Neural cell (in vitro differentiated cells): Measurements from ENCODE around the gene TCOF1. TPM values are rescaled to one million over a fixed set of nuclear protein-coding genes. Genes with fewer than 3 reads are reported as not detected.

Source experiments
- H2AFZ ChIP-seq: fragments of 200-600, 300-800 bp; sonication (generic), shearing (Covaris generic); 2 replicates; pipeline ENCODE4 v1.6.0; 2014; ENCODE audit warnings: low read depth, mild to moderate bottlenecking, antibody characterized with exemption, low read length, moderate library complexity
- H3F3A ChIP-seq: fragments of 200-600 bp; shearing (Covaris generic); 2 replicates; pipeline ENCODE4 v1.6.1; 2016; ENCODE audit warnings: mild to moderate bottlenecking, moderate library complexity, mixed read lengths, antibody characterized with exemption, low read length; ENCODE audit not compliant: insufficient read depth, poor library complexity, severe bottlenecking
- H3K27ac ChIP-seq: fragments of 200-600, 300-800 bp; sonication (generic), shearing (Covaris generic); 2 replicates; pipeline ENCODE4 v1.5.1; 2014; ENCODE audit warnings: mild to moderate bottlenecking, low read length, moderate library complexity
- H3K27me3 ChIP-seq: fragments of 300-800, 200-600 bp; sonication (generic), shearing (Covaris generic); 2 replicates; pipeline ENCODE4 v1.6.0; 2014; ENCODE audit warnings: mild to moderate bottlenecking, low read depth, low read length, moderate library complexity; ENCODE audit not compliant: insufficient read depth
- H3K36me3 ChIP-seq: fragments of 300-800, 200-600 bp; sonication (generic), shearing (Covaris generic); 2 replicates; pipeline ENCODE4 v1.5.1; 2014; ENCODE audit warnings: mild to moderate bottlenecking, antibody characterized with exemption, low read length, moderate library complexity; ENCODE audit not compliant: insufficient read depth
- H3K4me2 ChIP-seq: fragments of 300-800, 200-600 bp; sonication (generic), shearing (Covaris generic); 2 replicates; pipeline ENCODE4 v1.6.0; 2014; ENCODE audit warnings: mild to moderate bottlenecking, low read length
- H3K4me3 ChIP-seq: fragments of 300-800, 200-600 bp; sonication (generic), shearing (Covaris generic); 2 replicates; pipeline ENCODE4 v1.5.1; 2014; ENCODE audit warnings: mild to moderate bottlenecking, low read length, moderate library complexity
- H3K79me2 ChIP-seq: fragments of 200-600 bp; shearing (Covaris generic); replicated peaks from 2 replicates; pipeline ENCODE4 v1.6.0; 2014; ENCODE audit warnings: mild to moderate bottlenecking, low read length, moderate library complexity; ENCODE audit not compliant: insufficient read depth
- H3K9ac ChIP-seq: fragments of 300-800, 200-600 bp; sonication (generic), shearing (Covaris generic); 2 replicates; pipeline ENCODE4 v1.6.1; 2016; ENCODE audit warnings: mild to moderate bottlenecking, low read length, mixed read lengths
- H3K9me2 ChIP-seq: fragments of 200-600 bp; shearing (Covaris generic); 2 replicates; pipeline ENCODE4 v1.6.1; 2016; ENCODE audit warnings: mild to moderate bottlenecking, low read length, mixed read lengths; ENCODE audit not compliant: insufficient read depth
- H3K9me3 ChIP-seq: fragments of 200-600, 300-800 bp; sonication (generic), shearing (Covaris generic); 2 replicates; pipeline ENCODE4 v1.6.1; 2016; ENCODE audit warnings: mild to moderate bottlenecking, mixed run types, low read length, moderate library complexity, mixed read lengths
- H4K20me1 ChIP-seq: fragments of 200-600 bp; shearing (Covaris generic); 2 replicates; pipeline ENCODE4 v1.6.1; 2016; ENCODE audit warnings: mild to moderate bottlenecking, mixed run types; ENCODE audit not compliant: insufficient read depth
- EP300 ChIP-seq: fragments of 450-650 bp; conservative IDR thresholded peaks from 2 replicates; pipeline ENCODE4 v1.6.1; 2014; ENCODE audit warnings: antibody characterized with exemption, mild to moderate bottlenecking, moderate library complexity; ENCODE audit not compliant: poor library complexity, severe bottlenecking
- EZH2 ChIP-seq: fragments of 200-600, 300-800 bp; shearing (Covaris generic), sonication (generic); IDR thresholded peaks from 2 replicates; pipeline ENCODE4 v1.6.1; 2014; ENCODE audit warnings: antibody characterized with exemption, low read length, borderline replicate concordance, mild to moderate bottlenecking; ENCODE audit not compliant: insufficient read depth, poor library complexity, severe bottlenecking
- MXI1 ChIP-seq: fragments of 450-650 bp; conservative IDR thresholded peaks from 2 replicates; pipeline ENCODE4 v1.6.1; 2014; ENCODE audit warnings: antibody characterized with exemption, mild to moderate bottlenecking; ENCODE audit not compliant: poor library complexity, severe bottlenecking
- POLR2AphosphoS5 ChIP-seq: IDR thresholded peaks from 2 replicates; pipeline ENCODE4 v1.6.1; 2012
- RAD21 ChIP-seq: fragments of 450-650 bp; conservative IDR thresholded peaks from 2 replicates; pipeline ENCODE4 v1.6.1; 2014; ENCODE audit warnings: antibody characterized with exemption, mild to moderate bottlenecking, moderate library complexity
- SMC3 ChIP-seq: fragments of 450-650 bp; conservative IDR thresholded peaks from 2 replicates; pipeline ENCODE4 v1.6.1; 2014; ENCODE audit warnings: antibody characterized with exemption, mild to moderate bottlenecking, moderate library complexity; ENCODE audit not compliant: poor library complexity
- TAF1 ChIP-seq: IDR thresholded peaks from 2 replicates; pipeline ENCODE4 v1.6.1; 2012; ENCODE audit warnings: low read depth
- polyA plus RNA-seq: library from polyadenylated mRNA; depleted of rRNA; stranded (reverse); fragments of >200 nt; gene quantifications from 2 replicates; pipeline ENCODE4 v1.2.3, GENCODE V29; 2014
- TF ChIP-seq, protein P1 (sequence below): fragments of 450-650 bp; IDR thresholded peaks from 2 replicates; pipeline ENCODE4 v1.5.1; 2014; ENCODE audit warnings: antibody characterized with exemption, mild to moderate bottlenecking, moderate library complexity; ENCODE audit not compliant: poor library complexity, severe bottlenecking
- TF ChIP-seq, protein P2 (sequence below): IDR thresholded peaks from 2 replicates; pipeline ENCODE4 v1.6.1; 2012; ENCODE audit warnings: borderline replicate concordance

Gene TCOF1
- polyA plus RNA-seq, 1 donor from 2014 or later: 6.5 TPM

DNA sequence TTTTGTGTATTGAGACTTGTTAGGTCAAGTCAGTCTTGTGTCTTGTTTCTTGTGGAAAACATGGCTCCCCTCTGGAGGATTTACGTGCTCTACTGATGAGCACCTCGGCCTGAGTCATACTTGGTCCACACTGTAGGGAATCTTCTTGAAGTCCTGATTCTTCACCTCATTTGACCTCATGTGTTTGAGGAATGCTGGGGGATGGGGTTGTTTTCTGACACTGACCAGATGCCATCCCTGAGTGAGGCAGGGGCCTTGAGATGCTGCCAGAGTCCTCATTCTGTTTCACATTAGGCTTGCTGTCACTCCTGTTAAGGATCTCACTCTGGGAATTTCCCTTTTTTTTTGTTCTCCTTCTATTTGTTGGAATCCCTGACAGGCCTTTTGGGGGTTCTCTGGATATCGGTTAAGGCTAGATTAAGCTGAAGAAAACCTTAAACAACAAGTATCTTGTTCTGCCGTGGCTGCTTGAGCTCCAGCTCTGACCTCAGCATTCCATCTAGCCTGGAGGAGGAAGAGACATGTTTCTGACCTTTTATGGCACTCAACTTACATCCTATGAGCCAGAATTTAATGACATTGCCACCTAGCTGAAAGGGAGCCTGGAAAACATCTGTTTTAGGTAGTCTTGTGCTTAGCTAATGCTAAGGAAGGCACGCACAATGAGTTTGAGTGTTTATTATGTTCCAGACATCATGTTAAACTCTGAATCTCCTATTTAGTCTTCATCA is 20.6 kb downstream of the TCOF1 start:
- no peaks in the 10 kb centered on the region for H3K79me2 ChIP-seq
- H3K36me3 ChIP-seq: no peaks in the 10 kb centered on the region
- no peaks in the 10 kb centered on the region for H3F3A ChIP-seq
- no peak overlapping the region for H3K9ac ChIP-seq
- H3K9me2 ChIP-seq: no peaks in the 10 kb centered on the region
- no peaks in the 10 kb centered on the region for H3K27me3 ChIP-seq
- TF ChIP-seq, protein P1, sequence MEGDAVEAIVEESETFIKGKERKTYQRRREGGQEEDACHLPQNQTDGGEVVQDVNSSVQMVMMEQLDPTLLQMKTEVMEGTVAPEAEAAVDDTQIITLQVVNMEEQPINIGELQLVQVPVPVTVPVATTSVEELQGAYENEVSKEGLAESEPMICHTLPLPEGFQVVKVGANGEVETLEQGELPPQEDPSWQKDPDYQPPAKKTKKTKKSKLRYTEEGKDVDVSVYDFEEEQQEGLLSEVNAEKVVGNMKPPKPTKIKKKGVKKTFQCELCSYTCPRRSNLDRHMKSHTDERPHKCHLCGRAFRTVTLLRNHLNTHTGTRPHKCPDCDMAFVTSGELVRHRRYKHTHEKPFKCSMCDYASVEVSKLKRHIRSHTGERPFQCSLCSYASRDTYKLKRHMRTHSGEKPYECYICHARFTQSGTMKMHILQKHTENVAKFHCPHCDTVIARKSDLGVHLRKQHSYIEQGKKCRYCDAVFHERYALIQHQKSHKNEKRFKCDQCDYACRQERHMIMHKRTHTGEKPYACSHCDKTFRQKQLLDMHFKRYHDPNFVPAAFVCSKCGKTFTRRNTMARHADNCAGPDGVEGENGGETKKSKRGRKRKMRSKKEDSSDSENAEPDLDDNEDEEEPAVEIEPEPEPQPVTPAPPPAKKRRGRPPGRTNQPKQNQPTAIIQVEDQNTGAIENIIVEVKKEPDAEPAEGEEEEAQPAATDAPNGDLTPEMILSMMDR: no peak
- TF ChIP-seq MXI1 (no peak), RAD21 (no peak), EZH2 (no peak), POLR2AphosphoS5 (no peak), SMC3 (no peak), EP300 (no peak), TAF1 (no peak)
- TF ChIP-seq, protein P2, sequence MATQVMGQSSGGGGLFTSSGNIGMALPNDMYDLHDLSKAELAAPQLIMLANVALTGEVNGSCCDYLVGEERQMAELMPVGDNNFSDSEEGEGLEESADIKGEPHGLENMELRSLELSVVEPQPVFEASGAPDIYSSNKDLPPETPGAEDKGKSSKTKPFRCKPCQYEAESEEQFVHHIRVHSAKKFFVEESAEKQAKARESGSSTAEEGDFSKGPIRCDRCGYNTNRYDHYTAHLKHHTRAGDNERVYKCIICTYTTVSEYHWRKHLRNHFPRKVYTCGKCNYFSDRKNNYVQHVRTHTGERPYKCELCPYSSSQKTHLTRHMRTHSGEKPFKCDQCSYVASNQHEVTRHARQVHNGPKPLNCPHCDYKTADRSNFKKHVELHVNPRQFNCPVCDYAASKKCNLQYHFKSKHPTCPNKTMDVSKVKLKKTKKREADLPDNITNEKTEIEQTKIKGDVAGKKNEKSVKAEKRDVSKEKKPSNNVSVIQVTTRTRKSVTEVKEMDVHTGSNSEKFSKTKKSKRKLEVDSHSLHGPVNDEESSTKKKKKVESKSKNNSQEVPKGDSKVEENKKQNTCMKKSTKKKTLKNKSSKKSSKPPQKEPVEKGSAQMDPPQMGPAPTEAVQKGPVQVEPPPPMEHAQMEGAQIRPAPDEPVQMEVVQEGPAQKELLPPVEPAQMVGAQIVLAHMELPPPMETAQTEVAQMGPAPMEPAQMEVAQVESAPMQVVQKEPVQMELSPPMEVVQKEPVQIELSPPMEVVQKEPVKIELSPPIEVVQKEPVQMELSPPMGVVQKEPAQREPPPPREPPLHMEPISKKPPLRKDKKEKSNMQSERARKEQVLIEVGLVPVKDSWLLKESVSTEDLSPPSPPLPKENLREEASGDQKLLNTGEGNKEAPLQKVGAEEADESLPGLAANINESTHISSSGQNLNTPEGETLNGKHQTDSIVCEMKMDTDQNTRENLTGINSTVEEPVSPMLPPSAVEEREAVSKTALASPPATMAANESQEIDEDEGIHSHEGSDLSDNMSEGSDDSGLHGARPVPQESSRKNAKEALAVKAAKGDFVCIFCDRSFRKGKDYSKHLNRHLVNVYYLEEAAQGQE: no peak
- no peak overlapping the region for H2AFZ ChIP-seq
- H3K9me3 ChIP-seq: no peaks in the 10 kb centered on the region
- H3K4me3 ChIP-seq: no peak overlapping the region
- H3K4me2 ChIP-seq: no peak overlapping the region
- no peaks in the 10 kb centered on the region for H4K20me1 ChIP-seq
- no peak overlapping the region for H3K27ac ChIP-seq

DNA sequence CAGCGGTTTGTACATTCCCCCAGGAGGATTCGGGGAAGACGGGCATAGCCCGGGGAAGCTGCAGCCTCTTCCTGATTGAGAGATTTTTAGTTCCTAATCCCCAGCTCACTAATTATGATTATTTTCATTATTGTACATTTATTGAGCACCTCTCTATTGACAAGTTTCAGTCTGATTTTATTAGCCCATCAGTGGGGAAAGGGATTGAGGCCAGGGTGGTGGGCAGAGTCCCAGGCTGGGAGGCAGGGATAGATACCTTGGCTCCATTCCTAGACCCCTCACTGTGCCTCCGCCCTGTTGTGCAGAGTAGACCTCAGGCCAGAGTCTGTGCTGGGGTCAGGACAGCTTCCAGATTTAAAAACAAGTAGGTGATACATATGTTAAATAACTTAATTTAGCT is 27.2 kb downstream of the TCOF1 start:
- no peak overlapping the region for H3K4me2 ChIP-seq
- H3K9ac ChIP-seq: no peak overlapping the region
- H2AFZ ChIP-seq: no peak overlapping the region
- TF ChIP-seq TAF1: no peak
- TF ChIP-seq, protein P1: no peak
- TF ChIP-seq RAD21: no peak
- no peak for TF ChIP-seq MXI1
- TF ChIP-seq POLR2AphosphoS5: no peak
- TF ChIP-seq, protein P2: no peak
- TF ChIP-seq EZH2: no peak
- no peak for TF ChIP-seq SMC3
- TF ChIP-seq EP300: no peak
- no peak overlapping the region for H3K4me3 ChIP-seq
- H3F3A ChIP-seq: no peaks in the 10 kb centered on the region
- H3K27me3 ChIP-seq: no peaks in the 10 kb centered on the region
- H3K9me2 ChIP-seq: no peaks in the 10 kb centered on the region
- no peaks in the 10 kb centered on the region for H4K20me1 ChIP-seq
- peaks cover 6% of the 10 kb centered on the region for H3K36me3 ChIP-seq
- H3K27ac ChIP-seq: no peak overlapping the region
- no peaks in the 10 kb centered on the region for H3K79me2 ChIP-seq
- H3K9me3 ChIP-seq: no peaks in the 10 kb centered on the region
